ENCODE results near the gene RNF6. TPM values are rescaled to one million over a fixed set of nuclear protein-coding genes. Genes with fewer than 3 reads are reported as not detected.

Gene RNF6
- total and polyA plus RNA-seq, 10 of the 15 experiments (the other 5 are each of a cell fraction or from before 2014, with no cell fraction given): 19.0 to 54.0 (median 33.8) TPM

- H3K4me3 ChIP-seq: no peak overlapping the region
- no peak for DNase-seq (ENCODE audit: low read depth, low spot score)
- ChIA-PET CTCF (no interaction called here), SMC1A (ENCODE audit: uncharacterized antibody, unreplicated experiment) (no interaction called here), POLR2A (interaction anchor here (0.6 kb wide), 1 partner anchor 18 kb away, joined by 3 read pairs; no protein-coding TSS in a partner anchor), RAD21 (ENCODE audit: unreplicated experiment) (no interaction called here)
- H3K79me2 ChIP-seq (ENCODE audit: control insufficient read depth, insufficient read depth, low read length): peaks cover 45% of the 10 kb centered on the region
- intact Hi-C loops (cut with micrococcal nuclease; ENCODE audit: unreplicated experiment): no loop called here
- H4K20me1 ChIP-seq (ENCODE audit: control insufficient read depth, insufficient read depth): no peaks in the 10 kb centered on the region
- H3K4me2 ChIP-seq (ENCODE audit: control insufficient read depth, insufficient read depth): no peak overlapping the region
- no peak for ATAC-seq
- H3K4me1 ChIP-seq (ENCODE audit: control insufficient read depth, insufficient read depth, low read length): no peaks in the 10 kb centered on the region
- H3K9me3 ChIP-seq (replicated peaks; ENCODE audit: control insufficient read depth, insufficient read depth, low read length): no peaks in the 10 kb centered on the region; the same call in 2 of the 3 replicates
- FAIRE-seq: no peak
- WGBS (ENCODE audit: insufficient coverage, insufficient replicate concordance, low lambda C conversion rate, missing lambda C conversion rate): 100% methylated on average over 2 of the region's 2 CpGs
- no TSS peak for BruUV-seq (replicated peaks)
- no peaks in the 10 kb centered on the region for H3K36me3 ChIP-seq (ENCODE audit: control insufficient read depth in 2 of 2, insufficient read depth in 2 of 2, low read length in 1 of 2)
- TF ChIP-seq CHD2 (IDR thresholded peaks at IDR 0.05; ENCODE audit: borderline replicate concordance, low read depth, low read length) (no peak), NFYB (IDR thresholded peaks at IDR 0.05; ENCODE audit: insufficient read depth, low read depth, low read length) (no peak), NFIC (IDR thresholded peaks at IDR 0.05; ENCODE audit: low read depth, low read length) (no peak), TCF3 (IDR thresholded peaks at IDR 0.05; ENCODE audit: borderline replicate concordance, insufficient read depth, low read depth, low read length) (no peak), WRNIP1 (IDR thresholded peaks at IDR 0.05; ENCODE audit: borderline replicate concordance, low read depth, low read length) (no peak), MXI1 (IDR thresholded peaks at IDR 0.05; ENCODE audit: low read depth, low read length) (no peak), MLLT1 (IDR thresholded peaks at IDR 0.05) (no peak), RBBP5 (conservative IDR thresholded peaks at IDR 0.05) (no peak), MEF2B (IDR thresholded peaks at IDR 0.05; ENCODE audit: partially characterized antibody, poor library complexity, severe bottlenecking) (no peak)
- TF ChIP-seq, protein P1, sequence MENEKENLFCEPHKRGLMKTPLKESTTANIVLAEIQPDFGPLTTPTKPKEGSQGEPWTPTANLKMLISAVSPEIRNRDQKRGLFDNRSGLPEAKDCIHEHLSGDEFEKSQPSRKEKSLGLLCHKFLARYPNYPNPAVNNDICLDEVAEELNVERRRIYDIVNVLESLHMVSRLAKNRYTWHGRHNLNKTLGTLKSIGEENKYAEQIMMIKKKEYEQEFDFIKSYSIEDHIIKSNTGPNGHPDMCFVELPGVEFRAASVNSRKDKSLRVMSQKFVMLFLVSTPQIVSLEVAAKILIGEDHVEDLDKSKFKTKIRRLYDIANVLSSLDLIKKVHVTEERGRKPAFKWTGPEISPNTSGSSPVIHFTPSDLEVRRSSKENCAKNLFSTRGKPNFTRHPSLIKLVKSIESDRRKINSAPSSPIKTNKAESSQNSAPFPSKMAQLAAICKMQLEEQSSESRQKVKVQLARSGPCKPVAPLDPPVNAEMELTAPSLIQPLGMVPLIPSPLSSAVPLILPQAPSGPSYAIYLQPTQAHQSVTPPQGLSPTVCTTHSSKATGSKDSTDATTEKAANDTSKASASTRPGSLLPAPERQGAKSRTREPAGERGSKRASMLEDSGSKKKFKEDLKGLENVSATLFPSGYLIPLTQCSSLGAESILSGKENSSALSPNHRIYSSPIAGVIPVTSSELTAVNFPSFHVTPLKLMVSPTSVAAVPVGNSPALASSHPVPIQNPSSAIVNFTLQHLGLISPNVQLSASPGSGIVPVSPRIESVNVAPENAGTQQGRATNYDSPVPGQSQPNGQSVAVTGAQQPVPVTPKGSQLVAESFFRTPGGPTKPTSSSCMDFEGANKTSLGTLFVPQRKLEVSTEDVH (IDR thresholded peaks at IDR 0.05; ENCODE audit: low read depth, partially characterized antibody): no peak
- TF ChIP-seq, protein P2, sequence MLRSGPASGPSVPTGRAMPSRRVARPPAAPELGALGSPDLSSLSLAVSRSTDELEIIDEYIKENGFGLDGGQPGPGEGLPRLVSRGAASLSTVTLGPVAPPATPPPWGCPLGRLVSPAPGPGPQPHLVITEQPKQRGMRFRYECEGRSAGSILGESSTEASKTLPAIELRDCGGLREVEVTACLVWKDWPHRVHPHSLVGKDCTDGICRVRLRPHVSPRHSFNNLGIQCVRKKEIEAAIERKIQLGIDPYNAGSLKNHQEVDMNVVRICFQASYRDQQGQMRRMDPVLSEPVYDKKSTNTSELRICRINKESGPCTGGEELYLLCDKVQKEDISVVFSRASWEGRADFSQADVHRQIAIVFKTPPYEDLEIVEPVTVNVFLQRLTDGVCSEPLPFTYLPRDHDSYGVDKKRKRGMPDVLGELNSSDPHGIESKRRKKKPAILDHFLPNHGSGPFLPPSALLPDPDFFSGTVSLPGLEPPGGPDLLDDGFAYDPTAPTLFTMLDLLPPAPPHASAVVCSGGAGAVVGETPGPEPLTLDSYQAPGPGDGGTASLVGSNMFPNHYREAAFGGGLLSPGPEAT (IDR thresholded peaks at IDR 0.05; ENCODE audit: low read depth): no peak
- no peak overlapping the region for H2AFZ ChIP-seq (ENCODE audit: control insufficient read depth, low read depth, low read length)
- in situ Hi-C loops (cut with MboI): no loop called here
- no peak overlapping the region for H3K9ac ChIP-seq (ENCODE audit: control insufficient read depth, insufficient read depth, low read length)
- H3K27ac ChIP-seq (ENCODE audit: control insufficient read depth, insufficient read depth): no peak overlapping the region
- no peaks in the 10 kb centered on the region for H3K27me3 ChIP-seq (replicated peaks in 1 of 2; ENCODE audit: control insufficient read depth in 2 of 2, insufficient read depth in 2 of 2, low read length in 1 of 2)
Measured at GRCh38 chr13:26262156-26262555, 40.0 kb upstream of the RNF6 start.
